Stimulated activated naive CD8-positive, alpha-beta T cell treated with anti-CD3 and anti-CD28 coated beads, Interleukin-15, Interleukin-2, amounts not matched to agents 100 U/mL and 50 U/mL, for 24 hours (primary cell): ENCODE results near the gene MPP7.
A peak's percentile ranks its signal among the peaks of the same experiment; 100 is the strongest.

ENCODE experiments used
- ATAC-seq: fragments of 150-1000 bp; cut with Tn5 transposase; one replicate; pipeline ENCODE4 v1.10.0; 2021
- DNase-seq: peaks from one replicate; pipeline ENCODE4 v3.0.0; 2021

MPP7 gene

DNA sequence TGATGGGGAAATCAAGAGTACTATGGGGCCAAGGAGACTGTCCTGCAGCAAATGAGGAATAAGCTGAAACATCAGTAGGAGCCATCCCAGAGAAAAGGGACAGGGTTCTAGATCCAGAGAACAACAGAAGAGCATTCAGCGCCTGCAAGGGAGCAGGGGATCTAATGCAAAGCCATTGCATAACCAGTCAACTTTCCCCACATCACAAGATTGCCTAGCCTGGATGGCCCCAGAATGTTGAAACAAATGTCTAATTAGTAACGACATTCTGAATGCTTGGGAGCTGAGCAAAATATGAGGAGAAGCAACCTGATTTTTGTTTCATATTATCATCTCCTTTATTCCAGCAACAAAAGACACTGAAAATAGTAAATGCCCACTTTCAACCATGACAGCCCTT, 2.7 kb upstream of the MPP7 start:
- no peak for ATAC-seq
- DNase-seq = no peak

DNA sequence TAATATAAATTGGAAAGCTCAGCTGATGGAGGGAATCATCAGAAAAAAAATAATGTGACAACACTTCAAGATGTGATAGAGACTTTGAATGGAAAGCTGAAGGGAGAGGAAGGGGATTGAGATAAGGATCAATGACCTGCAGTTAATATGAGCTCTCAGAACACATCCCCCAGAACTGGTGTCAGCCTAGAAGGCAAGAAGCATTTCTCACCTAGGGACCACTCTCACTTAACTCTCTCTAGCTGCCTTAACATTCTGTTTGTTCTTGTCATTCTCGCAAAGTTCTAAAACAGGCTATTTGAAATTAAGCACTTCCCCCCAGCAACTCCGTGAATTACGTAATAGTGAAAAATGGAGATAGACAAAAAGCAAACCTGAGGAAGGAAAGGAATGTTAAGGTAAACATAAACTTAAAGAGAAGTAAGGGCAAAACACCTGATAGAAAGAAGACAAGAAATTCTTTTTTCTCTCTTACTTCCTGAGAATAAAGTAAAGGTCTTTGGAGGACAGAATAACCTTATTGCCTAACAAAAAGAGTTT, 1.2 kb upstream of the MPP7 start:
- ATAC-seq (no peak), DNase-seq (no peak)

DNA sequence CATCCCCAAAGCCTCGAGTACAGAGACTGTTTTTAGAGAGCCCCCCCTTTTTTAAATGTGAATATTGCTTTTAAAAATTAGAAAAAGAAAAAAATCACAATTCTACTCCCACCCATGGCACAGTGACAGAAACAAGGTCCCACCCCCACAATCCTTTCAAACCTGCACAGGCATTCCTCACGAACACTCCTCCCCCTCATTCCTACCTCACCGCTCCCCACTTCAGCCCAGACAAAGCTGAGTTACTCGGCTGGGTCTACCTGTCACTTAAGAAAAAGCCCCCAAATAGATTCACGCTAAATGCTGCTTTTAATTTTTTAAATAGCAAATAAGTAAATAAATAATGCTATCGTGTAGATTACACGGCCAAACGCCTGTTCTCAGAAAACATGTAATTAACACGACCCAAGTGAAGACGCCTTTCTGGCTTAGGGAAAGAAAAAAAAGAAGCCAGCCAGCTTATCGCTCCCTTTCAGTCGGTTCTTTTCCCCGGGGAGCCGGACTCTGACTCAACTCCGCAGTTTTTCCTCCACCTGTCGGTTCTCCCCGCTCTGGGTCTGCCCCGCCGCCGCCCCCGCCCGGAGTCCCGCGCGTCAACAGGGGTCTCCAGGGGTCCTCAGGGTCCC, 739 bp downstream of the MPP7 start:
- no peak for DNase-seq
- ATAC-seq = no peak

DNA sequence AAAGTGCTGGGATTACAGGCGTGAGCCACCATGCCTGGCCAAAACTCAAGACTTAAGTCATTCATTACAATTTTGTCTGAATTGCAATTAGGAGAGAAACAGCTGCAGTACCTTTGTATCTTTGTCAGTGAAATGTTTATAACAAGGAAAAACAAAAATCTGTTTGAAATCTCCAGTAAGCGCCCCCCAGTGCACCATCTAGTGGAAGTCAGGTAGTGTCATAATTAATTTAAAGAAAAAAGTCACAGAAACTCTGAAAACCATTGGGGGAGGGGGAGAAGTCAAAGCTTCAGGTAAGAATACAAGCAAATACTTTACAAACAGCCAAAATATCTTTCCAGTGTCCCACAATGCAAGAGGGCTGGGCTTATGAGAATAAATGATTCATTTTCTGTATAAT, 2.8 kb downstream of the MPP7 start:
- no peak for DNase-seq

DNA sequence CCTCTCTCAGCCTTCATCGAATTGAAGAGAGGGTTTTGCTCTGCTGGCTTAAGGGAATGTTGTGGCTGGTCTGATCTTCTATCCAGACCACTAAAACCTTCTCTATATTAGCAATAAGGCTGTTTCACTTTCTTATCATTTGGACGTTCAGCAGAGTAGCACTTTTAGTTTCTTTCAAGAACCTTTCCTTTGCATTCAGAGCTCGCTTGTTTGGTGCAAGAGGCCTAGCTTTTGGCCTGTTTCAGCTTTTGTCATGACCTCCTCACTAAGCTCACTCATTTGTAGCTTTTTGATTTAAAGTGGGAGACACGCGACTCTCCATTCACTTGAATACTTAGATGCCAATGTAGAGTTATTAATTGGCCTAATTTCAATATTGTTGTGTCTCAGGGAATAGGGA, 3.9 kb downstream of the MPP7 start:
- ATAC-seq (no peak), DNase-seq (no peak)

More for the DNA sequence above, 2.8 kb downstream of the MPP7 start:
- ATAC-seq = no peak

DNA sequence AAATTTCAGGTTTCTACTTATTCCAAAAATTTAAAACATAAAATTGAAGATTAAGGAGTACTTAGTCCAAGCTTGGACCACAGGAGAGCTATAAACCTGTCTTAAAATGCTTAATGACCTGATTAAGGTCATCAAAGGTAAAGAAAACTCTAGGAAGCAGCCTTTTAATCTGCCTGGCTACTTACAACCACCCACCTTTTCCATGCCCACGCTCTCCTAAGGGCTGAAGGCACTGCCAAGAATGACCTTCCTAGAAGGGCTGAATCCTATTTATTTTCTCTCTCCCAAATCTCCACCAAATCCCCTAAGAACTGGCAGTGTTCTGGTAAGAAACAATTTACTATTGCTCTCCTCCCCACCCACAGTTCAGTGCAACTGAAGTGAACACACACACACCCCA, 6.8 kb downstream of the MPP7 start:
- DNase-seq = no peak
- no peak for ATAC-seq

DNA sequence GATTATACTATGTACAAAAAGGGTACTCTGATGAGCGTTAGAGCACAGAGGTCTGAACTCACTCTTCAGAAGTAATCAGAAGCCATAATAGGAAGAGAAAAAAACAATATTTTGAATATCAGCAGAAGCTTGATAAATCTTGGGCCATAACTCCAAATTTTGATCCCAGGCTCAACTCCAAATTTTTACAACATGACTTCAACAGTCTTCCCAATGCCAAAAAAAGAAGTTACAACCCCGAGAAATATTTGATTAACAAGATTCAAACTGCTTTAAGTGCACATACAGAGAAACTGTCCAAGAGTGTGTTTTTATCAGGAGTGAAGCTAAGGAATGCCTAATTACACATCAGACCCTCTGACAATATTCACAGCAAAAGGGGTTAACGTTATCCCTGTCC, 7.5 kb downstream of the MPP7 start:
- ATAC-seq (no peak), DNase-seq (no peak)

DNA sequence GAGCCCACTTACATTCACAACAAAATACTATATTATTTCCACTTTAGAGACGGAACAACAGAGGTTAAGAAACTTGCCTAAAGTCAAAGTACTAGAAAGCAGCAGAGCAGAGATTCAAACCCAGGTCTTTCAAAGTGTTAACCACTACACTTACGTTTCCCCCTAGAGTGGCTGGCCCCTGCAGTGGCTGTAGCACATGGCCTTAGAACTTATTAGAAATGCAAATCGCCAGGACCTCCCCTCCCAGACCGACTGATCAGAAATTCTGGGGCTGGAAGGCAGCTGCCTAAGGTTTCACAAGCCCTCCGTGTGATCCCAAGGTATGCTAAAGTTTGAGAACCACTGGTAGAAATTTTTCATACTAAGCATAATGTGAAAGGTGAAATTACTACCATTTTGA, 8.1 kb downstream of the MPP7 start:
- no peak for ATAC-seq

DNA sequence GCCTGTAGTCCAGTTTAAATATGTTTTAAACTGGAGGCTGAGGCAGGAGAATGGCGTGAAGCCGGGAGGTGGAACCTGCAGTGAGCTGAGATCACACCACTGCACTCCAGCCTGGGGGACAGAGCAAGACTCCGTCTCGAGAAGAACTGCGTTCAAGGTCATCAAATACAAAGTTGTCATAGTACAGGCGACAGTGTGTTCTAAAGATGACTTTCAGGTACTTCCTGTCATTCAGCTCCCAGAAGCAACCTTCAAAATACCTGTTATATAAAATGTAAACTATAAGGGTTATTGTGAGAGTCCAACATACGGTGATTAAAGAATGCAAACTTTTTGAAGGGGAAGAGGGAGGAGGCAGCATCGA, 8.7 kb downstream of the MPP7 start:
- DNase-seq (no peak), ATAC-seq (no peak)

More for the DNA sequence above, 8.1 kb downstream of the MPP7 start:
- DNase-seq = no peak

DNA sequence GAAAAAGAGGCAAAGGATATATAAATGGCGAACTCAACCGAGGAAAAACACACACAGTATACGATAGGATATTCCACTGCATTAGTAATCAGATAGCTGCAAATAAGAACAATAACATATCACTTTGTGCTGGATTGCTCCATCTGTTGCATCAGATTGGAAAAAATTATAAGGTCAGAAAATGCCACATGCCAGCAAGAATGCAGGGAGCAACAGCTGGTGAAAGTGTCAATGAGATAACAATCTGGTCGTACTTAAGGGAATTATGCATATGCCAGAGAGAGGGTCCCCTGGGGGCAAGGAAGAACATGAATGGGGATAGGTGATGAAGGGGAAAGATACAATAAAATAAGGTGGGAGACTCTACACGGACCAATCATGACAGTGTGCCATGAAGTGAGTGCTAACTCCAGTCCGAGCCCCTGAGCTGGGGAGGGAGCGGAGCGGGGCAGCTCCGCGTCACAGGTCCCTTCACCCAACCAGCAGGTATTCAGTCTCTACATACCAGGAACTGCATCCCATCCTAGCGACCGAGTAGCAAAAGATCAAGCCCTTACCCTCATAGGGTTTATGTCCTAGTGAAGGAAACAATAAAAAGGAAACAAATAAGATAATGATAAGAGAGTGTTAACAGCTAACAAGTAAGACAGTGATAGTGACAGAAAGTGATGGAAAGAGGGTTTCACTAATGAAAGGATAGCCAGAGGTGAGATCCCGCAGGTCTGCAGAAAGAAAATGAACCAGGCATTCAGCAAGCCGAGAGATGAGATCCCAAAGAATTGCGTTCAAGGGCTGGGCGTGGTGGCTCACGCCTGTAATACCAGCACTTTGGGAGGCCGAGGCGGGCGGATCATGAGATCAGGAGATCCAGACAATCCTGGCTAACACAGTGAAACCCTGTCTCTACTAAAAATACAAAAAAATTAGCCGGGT, 9.4 kb downstream of the MPP7 start:
- no peak for DNase-seq
- ATAC-seq = no peak

DNA sequence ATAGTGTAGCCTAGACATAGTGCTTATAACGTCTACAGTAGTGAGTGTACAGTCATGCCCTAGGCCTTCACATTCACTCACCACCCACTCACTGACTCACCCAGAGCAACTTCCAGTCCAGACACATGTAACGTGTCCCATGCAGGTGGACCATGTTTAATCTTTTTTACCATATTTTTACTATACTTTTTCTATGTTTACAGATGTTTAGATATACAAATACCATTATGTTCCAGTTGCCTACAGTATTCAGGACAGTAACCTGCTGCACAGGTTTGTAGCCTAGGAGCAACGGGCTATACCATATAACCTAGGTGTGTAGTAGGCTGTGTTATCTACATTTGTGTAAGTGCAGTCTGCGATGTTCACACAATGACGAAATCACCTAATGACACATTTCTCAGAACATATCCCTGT, 11.0 kb downstream of the MPP7 start:
- DNase-seq = peak; percentile 41
- ATAC-seq = peak; percentile 99

DNA sequence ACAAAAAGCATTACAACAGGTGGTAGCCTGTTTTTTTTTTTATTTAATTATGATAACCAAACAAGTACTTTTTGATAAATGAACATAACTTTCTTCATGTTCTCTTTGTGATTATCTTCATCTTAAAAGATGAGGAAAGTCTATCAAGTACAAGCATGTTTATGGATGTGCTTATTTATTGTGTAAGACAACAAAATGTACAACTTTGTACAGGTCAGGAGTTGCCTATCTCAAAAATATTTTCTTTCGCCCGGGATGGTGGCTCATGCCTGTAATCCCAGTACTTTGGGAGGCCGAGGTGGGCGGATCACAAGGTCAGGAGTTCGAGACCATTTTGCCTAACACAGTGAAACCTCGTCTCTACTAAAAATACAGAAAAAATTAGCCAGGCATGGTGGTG, 17.0 kb downstream of the MPP7 start:
- ATAC-seq (no peak), DNase-seq (no peak)

DNA sequence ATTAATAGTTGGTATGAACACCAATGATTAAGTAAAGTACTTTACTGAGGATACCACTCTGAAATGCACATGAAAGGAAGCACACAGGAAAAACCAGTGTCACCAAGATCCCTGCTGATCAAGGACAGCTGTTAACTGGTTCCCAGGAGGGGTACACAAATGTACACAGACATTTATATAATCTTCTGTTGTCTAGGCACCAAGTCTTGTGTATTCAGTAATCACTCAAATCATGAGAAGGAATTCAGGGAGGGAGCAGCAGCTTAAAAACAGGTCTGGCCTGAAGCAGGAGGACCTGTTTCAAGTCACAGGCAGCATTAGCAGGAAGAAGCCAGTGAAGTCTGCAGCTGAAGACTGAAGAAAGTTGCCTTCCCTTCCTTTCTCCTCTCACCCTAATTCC, 18.7 kb downstream of the MPP7 start:
- DNase-seq = no peak
- no peak for ATAC-seq

DNA sequence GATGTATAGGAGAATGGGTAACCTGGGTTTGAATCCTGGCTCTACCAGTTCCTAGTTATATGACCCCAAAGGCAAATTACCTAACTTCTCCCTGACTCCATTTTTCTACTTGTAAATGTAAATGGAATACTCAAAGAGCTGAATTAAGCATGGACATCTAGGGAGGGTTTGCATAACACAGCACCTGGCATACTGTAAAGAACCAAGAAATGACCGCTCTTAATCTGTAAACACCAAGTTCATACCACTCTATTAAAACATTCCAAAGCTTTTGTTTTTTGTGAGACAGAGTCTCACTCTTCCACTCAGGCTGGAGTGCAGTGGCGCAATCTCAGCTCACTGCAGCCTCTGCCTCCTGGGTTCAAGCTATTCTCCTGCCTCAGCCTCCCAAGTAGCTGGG, 19.6 kb downstream of the MPP7 start:
- DNase-seq (no peak), ATAC-seq (no peak)

DNA sequence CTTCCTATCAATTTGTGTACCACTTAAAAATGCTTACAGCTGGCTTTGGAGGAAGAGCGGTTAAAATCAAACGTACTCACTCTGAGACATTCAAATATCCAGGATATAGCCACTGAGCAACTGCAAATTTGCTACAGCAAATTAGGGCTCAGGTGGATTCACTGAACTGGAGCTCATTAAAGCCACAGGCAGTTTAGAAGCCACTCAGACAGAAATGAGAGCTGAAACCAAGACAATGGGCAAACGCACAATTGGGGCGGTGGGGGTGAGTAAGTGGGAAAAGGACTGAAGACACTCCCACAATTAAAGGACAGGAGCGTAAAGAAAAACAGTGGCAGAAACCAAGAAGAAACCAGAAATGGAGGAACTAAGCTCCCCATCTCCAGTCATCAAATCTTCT, 20.5 kb downstream of the MPP7 start:
- ATAC-seq (no peak), DNase-seq (no peak)

DNA sequence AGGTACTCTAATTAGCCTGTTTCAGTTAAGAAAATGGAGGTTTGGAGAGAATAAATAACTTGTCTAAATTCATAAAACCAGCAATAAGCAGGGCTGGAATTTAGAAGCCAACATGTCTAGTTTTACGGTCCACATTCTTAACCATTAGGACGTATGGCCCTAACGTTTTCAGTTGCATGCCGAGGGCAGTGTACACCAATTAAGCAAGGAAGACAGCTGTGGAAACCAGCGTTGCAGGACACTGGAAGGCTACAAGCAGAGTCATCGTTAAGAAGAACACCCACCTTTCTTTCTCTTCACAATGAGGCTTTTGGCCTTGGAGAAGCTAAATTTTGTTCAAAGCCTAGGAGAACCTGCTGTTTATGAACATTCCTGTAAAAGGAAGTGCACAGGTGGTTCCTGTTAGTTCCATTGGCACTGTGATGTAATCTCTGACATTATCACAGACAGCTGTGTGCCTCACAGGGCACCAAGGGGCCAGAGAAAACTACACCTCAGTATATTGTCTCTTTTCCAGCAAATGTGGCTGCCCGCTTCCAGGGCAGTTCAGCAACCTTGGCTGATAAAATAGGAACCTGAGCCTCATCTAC, 21.0 kb downstream of the MPP7 start:
- no peak for ATAC-seq
- DNase-seq = no peak

DNA sequence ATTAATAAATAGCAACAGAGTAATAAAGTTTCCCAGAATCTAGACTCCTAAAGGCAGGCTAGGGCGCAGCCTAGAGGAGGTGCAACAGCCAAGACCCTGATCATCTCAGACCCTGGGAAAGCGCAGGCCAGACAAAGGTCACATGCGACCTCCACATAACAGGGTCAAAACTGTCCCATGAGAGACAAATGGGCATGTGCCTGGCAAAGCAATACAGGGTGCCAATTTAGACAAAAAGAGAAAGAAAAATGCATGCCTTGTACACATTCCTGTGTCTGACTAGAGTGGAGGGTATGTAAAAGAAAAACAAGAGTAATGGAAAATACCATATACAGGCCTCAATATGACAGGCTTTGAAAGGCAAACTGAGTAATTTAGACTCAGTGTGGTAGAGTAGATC, 22.2 kb downstream of the MPP7 start:
- ATAC-seq (no peak), DNase-seq (no peak)

DNA sequence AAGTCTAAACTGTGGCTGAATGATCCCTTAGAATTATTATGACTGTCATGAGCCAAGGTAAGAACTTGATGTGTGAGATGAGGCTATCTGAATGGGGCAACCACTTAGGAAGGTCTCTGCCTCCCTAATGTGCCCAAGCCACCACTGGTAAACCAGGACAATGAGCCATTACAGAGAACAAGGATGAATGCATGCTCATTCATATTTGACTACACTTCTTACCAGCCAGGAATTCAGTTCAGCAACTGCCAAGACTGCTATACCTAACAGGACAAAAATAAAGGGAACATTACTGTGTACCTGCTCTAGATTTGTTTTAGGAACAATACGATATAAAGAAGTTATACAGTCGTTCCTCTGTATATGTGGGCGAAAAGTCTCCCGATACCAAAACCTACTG, 23.0 kb downstream of the MPP7 start:
- ATAC-seq = no peak

DNA sequence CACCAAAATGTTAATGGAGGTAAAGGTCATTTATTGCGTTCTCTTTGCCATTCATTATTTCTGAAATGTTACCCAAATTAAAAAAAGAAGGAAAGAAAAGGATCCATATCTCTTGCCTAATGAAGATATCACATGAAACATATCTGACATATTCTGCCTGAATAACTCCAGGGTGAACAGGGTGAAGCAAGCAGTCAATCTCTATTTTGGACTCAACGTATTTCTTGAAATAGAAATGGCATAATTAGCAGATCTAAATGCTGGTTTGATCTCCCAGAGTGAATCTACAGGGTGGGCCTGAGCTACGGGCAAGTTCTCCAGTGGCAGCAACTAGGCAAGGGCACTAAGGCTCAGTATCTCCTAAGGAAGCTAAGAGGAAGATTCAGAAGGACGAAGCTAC, 24.0 kb downstream of the MPP7 start:
- ATAC-seq (no peak), DNase-seq (no peak)

More for the DNA sequence above, 23.0 kb downstream of the MPP7 start:
- DNase-seq = no peak

DNA sequence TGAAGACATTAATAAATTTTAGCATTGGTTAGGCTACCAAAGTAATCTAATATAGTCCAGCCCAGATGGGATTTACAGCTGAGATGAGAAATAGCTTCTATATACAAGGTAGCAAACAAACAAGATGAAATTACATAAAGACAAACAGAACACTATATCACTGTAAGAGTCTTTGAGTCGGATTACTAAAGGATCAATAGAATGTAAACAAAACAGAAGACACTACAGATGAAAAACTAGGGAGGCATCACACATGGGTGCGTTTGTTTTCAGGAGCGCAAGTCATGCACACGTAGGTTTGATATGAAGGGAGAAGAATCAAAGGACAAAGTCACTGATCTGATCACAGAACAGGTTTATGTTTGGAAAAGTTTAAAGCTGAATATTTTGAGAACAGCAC, 26.5 kb downstream of the MPP7 start:
- no peak for ATAC-seq
- DNase-seq = no peak

DNA sequence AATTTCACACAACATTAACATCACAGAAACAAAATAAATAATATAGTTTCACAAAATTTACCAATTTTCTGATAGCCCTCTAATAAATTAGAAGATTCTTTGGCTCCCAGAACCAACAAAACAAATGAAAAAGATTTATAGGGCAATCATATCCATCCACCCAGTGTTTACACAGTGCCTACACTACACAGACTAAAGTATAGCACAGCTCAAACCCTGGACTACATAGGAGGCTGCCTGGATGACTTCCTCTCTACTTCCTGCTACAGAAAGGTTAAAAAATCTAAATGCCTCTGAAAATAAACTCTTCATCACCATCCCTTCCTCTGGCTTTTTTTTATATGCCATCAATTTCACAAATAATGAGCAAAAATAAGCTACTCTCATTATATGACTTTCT, 28.4 kb downstream of the MPP7 start:
- no peak for ATAC-seq
- DNase-seq = no peak

DNA sequence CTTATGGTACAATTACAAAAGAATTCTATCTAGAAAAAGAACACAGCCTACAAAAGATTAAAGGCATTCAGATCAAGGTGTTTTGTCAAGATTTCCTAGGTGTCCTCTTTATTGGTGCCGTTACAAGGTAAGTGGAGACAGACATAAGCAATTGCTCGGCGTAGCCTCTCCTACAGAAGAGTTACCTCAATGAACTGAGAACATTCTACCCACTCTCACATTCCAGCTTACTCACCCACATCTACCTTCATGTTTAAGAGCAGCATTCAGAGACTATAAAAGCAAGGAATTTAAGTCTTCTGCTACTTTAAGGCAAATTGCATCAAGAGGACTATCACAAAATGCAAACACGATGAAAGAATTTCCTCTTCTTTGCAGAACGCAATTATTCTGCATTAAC, 29.5 kb downstream of the MPP7 start:
- ATAC-seq = no peak
- no peak for DNase-seq

DNA sequence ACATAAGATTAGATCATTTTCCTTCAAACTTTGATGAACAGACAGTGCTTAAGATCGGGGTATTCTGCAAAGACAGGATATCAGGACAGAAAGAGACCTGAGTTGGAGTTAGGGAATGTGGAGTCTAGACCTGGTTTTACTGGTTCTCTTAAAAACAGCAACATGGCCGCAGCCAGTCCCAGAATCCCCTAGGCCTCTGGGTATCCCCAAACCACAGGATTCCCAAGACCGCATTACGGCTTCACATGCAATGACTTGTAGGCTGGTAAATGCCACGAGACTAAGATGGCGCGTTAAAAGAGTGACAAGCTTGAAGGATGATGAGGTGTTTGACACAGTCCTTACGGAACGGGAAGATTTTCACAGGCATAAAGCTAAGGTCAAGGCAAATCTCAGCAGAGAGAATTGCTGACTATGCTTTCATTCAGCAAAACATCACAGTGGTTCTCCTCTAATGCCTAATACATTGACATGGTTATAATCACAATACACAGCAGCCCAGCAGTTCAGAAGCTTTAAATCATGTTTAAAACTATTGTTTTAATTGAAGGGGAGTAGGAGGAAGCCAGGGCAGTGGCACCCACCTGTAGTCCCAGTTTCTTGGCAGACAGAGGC, 32.9 kb downstream of the MPP7 start:
- DNase-seq (no peak), ATAC-seq (no peak)
